HepG2 (cell line): ENCODE data around the gene FBXL4. TPM values are rescaled to one million over a fixed set of nuclear protein-coding genes. Genes with fewer than 3 reads are reported as not detected.

Experiments used
- ASH2L ChIP-seq: fragments of 300-600, 200-600 bp; sonication (generic); IDR thresholded peaks from 2 replicates; pipeline ENCODE4 v1.7.0; 2017; ENCODE audit warnings: low read depth, mild to moderate bottlenecking, moderate library complexity, mixed read lengths, low read length; ENCODE audit not compliant: insufficient read length
- ATF1 ChIP-seq: IDR thresholded peaks from 2 replicates; pipeline ENCODE4 v1.6.1; 2016; ENCODE audit warnings: mild to moderate bottlenecking, control low read depth
- BCL6 ChIP-seq: IDR thresholded peaks from 2 replicates; pipeline ENCODE4 v1.6.1; 2016; ENCODE audit warnings: missing genetic modification reagents, missing compliant biosample characterization
- BHLHE40 ChIP-seq: IDR thresholded peaks from 2 replicates; pipeline ENCODE4 v1.6.1; 2011; ENCODE audit warnings: low read length, improper control_type of control experiment
- FOXK1 ChIP-seq: sonication (generic); formaldehyde crosslinking; IDR thresholded peaks from 2 replicates; pipeline ENCODE4 v1.4.0; 2020; ENCODE audit warnings: low read depth, missing genetic modification reagents, borderline replicate concordance
- FOXK2 ChIP-seq: fragments of 450-650 bp; IDR thresholded peaks from 2 replicates; pipeline ENCODE4 v1.6.1; 2016
- FOXP1 ChIP-seq, 2 experiments: fragments of 450-650 bp in 1 of 2; IDR thresholded peaks; 2 replicates each; pipeline ENCODE4 v1.6.1; 2017 to 2018; ENCODE audit warnings: antibody characterized with exemption in 1 of 2
- HIVEP1 ChIP-seq: sonication (generic); formaldehyde crosslinking; IDR thresholded peaks from 2 replicates; pipeline ENCODE4 v1.4.0; 2020; ENCODE audit warnings: mild to moderate bottlenecking, missing genetic modification reagents
- HMGA1 ChIP-seq: sonication (generic); formaldehyde crosslinking; conservative IDR thresholded peaks from 2 replicates; pipeline ENCODE4 v1.4.0; 2020; ENCODE audit warnings: missing genetic modification reagents
- KLF13 ChIP-seq: sonication (generic); formaldehyde crosslinking; IDR thresholded peaks from 2 replicates; pipeline ENCODE4 v1.4.0; 2020; ENCODE audit warnings: mild to moderate bottlenecking, missing genetic modification reagents
- NCOA5 ChIP-seq: sonication (generic); formaldehyde crosslinking; IDR thresholded peaks from 2 replicates; pipeline ENCODE4 v1.4.0; 2020; ENCODE audit warnings: missing genetic modification reagents
- PLRG1 ChIP-seq: fragments of 450-650 bp; conservative IDR thresholded peaks from 2 replicates; pipeline ENCODE4 v1.6.1; 2016
- RCOR2 ChIP-seq: IDR thresholded peaks from 2 replicates; pipeline ENCODE4 v1.6.1; 2016; ENCODE audit warnings: missing biosample characterization, missing genetic modification reagents
- RNF219 ChIP-seq: sonication (generic); formaldehyde crosslinking; IDR thresholded peaks from 2 replicates; pipeline ENCODE4 v1.5.0; 2020; ENCODE audit warnings: mild to moderate bottlenecking, missing genetic modification reagents
- SIX1 ChIP-seq: sonication (generic); formaldehyde crosslinking; IDR thresholded peaks from 2 replicates; pipeline ENCODE4 v1.4.0; 2020; ENCODE audit warnings: missing genetic modification reagents, borderline replicate concordance
- SNAPC4 ChIP-seq: sonication (generic); formaldehyde crosslinking; IDR thresholded peaks from 2 replicates; pipeline ENCODE4 v1.4.0; 2020; ENCODE audit warnings: mild to moderate bottlenecking, missing genetic modification reagents
- SOX13 ChIP-seq, 3 experiments: fragments of 450-650 bp in 1 of 3; sonication (generic) in 1 of 3; formaldehyde crosslinking in 1 of 3; IDR thresholded peaks in 2 of 3; conservative IDR thresholded peaks in 1 of 3; 2 replicates each; pipeline versions ENCODE4 v1.5.0 to v1.6.1; 2016 to 2020; ENCODE audit warnings: antibody characterized with exemption in 1 of 3, mild to moderate bottlenecking in 1 of 3, missing compliant biosample characterization in 1 of 3, missing genetic modification reagents in 1 of 3, moderate library complexity in 1 of 3
- SP140L ChIP-seq: sonication (generic); formaldehyde crosslinking; IDR thresholded peaks from 2 replicates; pipeline ENCODE4 v1.4.0; 2020; ENCODE audit warnings: missing genetic modification reagents, borderline replicate concordance
- ZNF34 ChIP-seq: sonication (generic); formaldehyde crosslinking; IDR thresholded peaks from 2 replicates; pipeline ENCODE4 v1.4.0; 2020; ENCODE audit warnings: mild to moderate bottlenecking, missing genetic modification reagents, borderline replicate concordance
- ZNF496 ChIP-seq: sonication (generic); formaldehyde crosslinking; IDR thresholded peaks from 2 replicates; pipeline ENCODE4 v1.8.1; 2023; ENCODE audit warnings: mild to moderate bottlenecking, moderate library complexity, missing genetic modification reagents; ENCODE audit not compliant: insufficient replicate concordance
- ZNF557 ChIP-seq: sonication (generic); formaldehyde crosslinking; IDR thresholded peaks from 2 replicates; pipeline ENCODE4 v1.4.0; 2020; ENCODE audit warnings: missing genetic modification reagents
- ZNF703 ChIP-seq: sonication (generic); formaldehyde crosslinking; IDR thresholded peaks from 2 replicates; pipeline ENCODE4 v1.5.1; 2020; ENCODE audit warnings: missing genetic modification reagents, mild to moderate bottlenecking, moderate library complexity, borderline replicate concordance
- ZNF761 ChIP-seq: sonication (generic); formaldehyde crosslinking; conservative IDR thresholded peaks from 2 replicates; pipeline ENCODE4 v1.4.0; 2020; ENCODE audit warnings: mild to moderate bottlenecking, missing genetic modification reagents
- polyA plus RNA-seq, 8 experiments: library from polyadenylated mRNA; depleted of rRNA in 3 of 8; stranded (reverse) in 7 of 8; unstranded in 1 of 8; fragments of >200 nt; fragmentation: Illumina TruSeq in 4 of 8; extraction: Trizol in 4 of 8; gene quantifications; 2 replicates each; pipeline versions ENCODE4 v1.2.1 to v1.2.3, GENCODE V29; 2011 to 2016; ENCODE audit warnings: low read depth in 4 of 8, missing spikeins in 1 of 8, mixed read lengths in 1 of 8; ENCODE audit not compliant: insufficient read depth in 1 of 8
- total RNA-seq, 5 experiments: library from RNA; depleted of rRNA; stranded (reverse); fragments of >200 nt; fragmentation: Illumina TruSeq; extraction: Trizol; gene quantifications; 2 replicates each; pipeline ENCODE4 v1.2.3, GENCODE V29; 2016; ENCODE audit warnings: low read depth in 1 of 5
- TF ChIP-seq, protein P1 (sequence below): sonication (generic); formaldehyde crosslinking; IDR thresholded peaks from 2 replicates; pipeline ENCODE4 v1.8.0; 2023; ENCODE audit warnings: mild to moderate bottlenecking, missing genetic modification reagents

The FBXL4 gene
- total and polyA plus RNA-seq, 2 of the 13 experiments (the other 11 are each of a cell fraction or from before 2014, with no cell fraction given), result 13.2 to 17.6 TPM

DNA sequence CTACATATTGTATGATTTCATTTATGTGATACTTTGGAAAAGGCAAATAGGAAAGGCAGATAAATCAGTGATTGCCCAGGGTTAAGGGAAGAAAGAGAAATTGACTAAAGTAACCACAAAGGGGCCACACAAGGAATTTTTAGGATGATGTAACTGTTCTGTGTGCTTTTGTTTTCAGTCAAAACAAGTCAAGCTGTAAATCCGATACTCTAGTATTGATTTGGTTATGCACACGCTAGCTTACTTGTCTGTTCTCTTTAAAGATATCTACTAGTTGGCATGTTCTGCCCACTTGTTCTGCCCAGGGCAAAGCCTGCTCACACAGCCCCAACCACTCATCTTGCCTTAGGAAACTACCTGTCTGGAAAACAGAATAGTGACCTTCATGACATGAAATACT lies 6.4 kb downstream of the FBXL4 start (continued):
- no peak for TF ChIP-seq SOX13 (IDR thresholded peaks at IDR 0.05)
- TF ChIP-seq SOX13 (CRISPR knock-in tag; conservative IDR thresholded peaks at IDR 0.05 in 1 of 2, IDR thresholded peaks at IDR 0.05 in 1 of 2), result peak in 1 of 2 experiments; percentile 63; a peak in 2 of 4 replicates
- no peak for TF ChIP-seq FOXK2
- TF ChIP-seq, protein P1, sequence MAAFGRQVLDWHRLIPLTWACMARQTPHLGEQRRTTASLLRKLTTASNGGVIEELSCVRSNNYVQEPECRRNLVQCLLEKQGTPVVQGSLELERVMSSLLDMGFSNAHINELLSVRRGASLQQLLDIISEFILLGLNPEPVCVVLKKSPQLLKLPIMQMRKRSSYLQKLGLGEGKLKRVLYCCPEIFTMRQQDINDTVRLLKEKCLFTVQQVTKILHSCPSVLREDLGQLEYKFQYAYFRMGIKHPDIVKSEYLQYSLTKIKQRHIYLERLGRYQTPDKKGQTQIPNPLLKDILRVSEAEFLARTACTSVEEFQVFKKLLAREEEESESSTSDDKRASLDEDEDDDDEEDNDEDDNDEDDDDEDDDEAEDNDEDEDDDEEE (CRISPR knock-in tag), result no peak
- no peak for TF ChIP-seq BHLHE40
- TF ChIP-seq SNAPC4 (CRISPR knock-in tag), result no peak
- 0 out of 2 replicates have a peak, but pooled peaks have one; percentile 29 for TF ChIP-seq BCL6
- no peak for TF ChIP-seq HIVEP1 (CRISPR knock-in tag)
- no peak for TF ChIP-seq NCOA5 (CRISPR knock-in tag)
- TF ChIP-seq SP140L, result no peak
- TF ChIP-seq ZNF557 (CRISPR knock-in tag), result no peak
- TF ChIP-seq PLRG1, result no peak
- TF ChIP-seq ZNF496 (CRISPR knock-in tag), result no peak
- TF ChIP-seq ASH2L, result no peak
- TF ChIP-seq ZNF703 (CRISPR knock-in tag), result no peak
- TF ChIP-seq ATF1 (CRISPR knock-in tag), result no peak
- TF ChIP-seq RCOR2 (CRISPR knock-in tag), result no peak
- no peak for TF ChIP-seq FOXP1 (IDR thresholded peaks at IDR 0.05)
- peak; percentile 64; the same call in 1 of the 2 replicates for TF ChIP-seq FOXP1 (CRISPR knock-in tag; IDR thresholded peaks at IDR 0.05)
- TF ChIP-seq RNF219 (CRISPR knock-in tag), result no peak
- no peak for TF ChIP-seq ZNF761 (CRISPR knock-in tag)
- no peak for TF ChIP-seq ZNF34 (CRISPR knock-in tag)
- peak; percentile 33; the same call in 1 of the 2 replicates for TF ChIP-seq FOXK1
- TF ChIP-seq HMGA1 (CRISPR knock-in tag), result no peak
- peak; percentile 50; the same call in 1 of the 2 replicates for TF ChIP-seq SIX1 (CRISPR knock-in tag)
- TF ChIP-seq KLF13 (CRISPR knock-in tag), result no peak
